Panc1 (cell line): ENCODE data around the gene EBP. TPM values are rescaled to one million over a fixed set of nuclear protein-coding genes. Genes with fewer than 3 reads are reported as not detected.

Experiments used
- ATAC-seq: fragments of 200-7000 bp; cut with Tn5 transposase; 2 replicates; pipeline ENCODE4 v1.9.1; 2020; ENCODE audit warnings: mild to moderate bottlenecking, moderate library complexity
- BruUV-seq: library from RNA; stranded (reverse); fragments of 400-500 nt; replicated peaks from 2 replicates; lab custom pipeline; 2021; lab: Mats Ljungman, UMichigan
- CTCF ChIA-PET: fragments of 300-600 bp; sonication (Branson Sonifier 250); formaldehyde crosslinking; loops from one replicate; lab custom pipeline; 2022; ENCODE audit warnings: antibody characterized with exemption; lab: Charles Lee
- POLR2A ChIA-PET: fragments of 300-600 bp; sonication (Branson Sonifier 250); formaldehyde crosslinking; loops from one replicate; lab custom pipeline; 2022; ENCODE audit warnings: antibody characterized with exemption; lab: Charles Lee
- DNase-seq: peaks from one replicate; pipeline ENCODE4 v3.0.0-alpha.2; 2010; ENCODE audit warnings: low read depth, low spot score
- H3K27ac ChIP-seq: 2 replicates; pipeline ENCODE4 v1.5.1; 2011; ENCODE audit warnings: mild to moderate bottlenecking, low read length, inconsistent platforms
- H3K27me3 ChIP-seq: fragments of 200-500 bp; sonication (Bioruptor generic); 2 replicates; pipeline ENCODE4 v1.6.0; 2014; ENCODE audit warnings: low read length, inconsistent platforms; ENCODE audit not compliant: control insufficient read depth, insufficient read depth
- H3K36me3 ChIP-seq: fragments of 200-500 bp; sonication (Bioruptor generic); 2 replicates; pipeline ENCODE4 v1.5.1; 2014; ENCODE audit warnings: inconsistent platforms, mild to moderate bottlenecking, low read length, moderate library complexity; ENCODE audit not compliant: control insufficient read depth, insufficient read depth
- H3K4me1 ChIP-seq: 2 replicates; pipeline ENCODE4 v1.5.1; 2011; ENCODE audit warnings: inconsistent platforms, mild to moderate bottlenecking, low read length, moderate library complexity; ENCODE audit not compliant: control insufficient read depth, insufficient read depth
- H3K4me3 ChIP-seq, 2 experiments: 2 replicates each; pipeline ENCODE4 v1.5.1; 2011 to 2012; ENCODE audit warnings: low read depth in 2 of 2, low read length in 2 of 2, mild to moderate bottlenecking in 2 of 2, inconsistent platforms in 1 of 2, moderate library complexity in 1 of 2
- H3K9me3 ChIP-seq: fragments of 200-500 bp; sonication (Bioruptor generic); 2 replicates; pipeline ENCODE4 v1.5.1; 2014; ENCODE audit warnings: low read depth, mild to moderate bottlenecking, inconsistent platforms, low read length, moderate library complexity; ENCODE audit not compliant: control insufficient read depth, insufficient read depth
- POLR2AphosphoS5 ChIP-seq: IDR thresholded peaks from 2 replicates; pipeline ENCODE4 v1.6.1; 2012; ENCODE audit warnings: mild to moderate bottlenecking, low read depth, low read length, moderate library complexity
- SIN3A ChIP-seq: IDR thresholded peaks from 2 replicates; pipeline ENCODE4 v1.6.1; 2012; ENCODE audit warnings: low read depth, mild to moderate bottlenecking, low read length, moderate library complexity, borderline replicate concordance; ENCODE audit not compliant: insufficient read depth
- TCF7L2 ChIP-seq: IDR thresholded peaks from 2 replicates; pipeline ENCODE4 v1.6.1; 2011; ENCODE audit warnings: mild to moderate bottlenecking, low read depth, low read length, inconsistent platforms
- in situ Hi-C: cut with HindIII; loops from 2 replicates; pipeline ENCODE4 v1.10.0; 2016; ENCODE audit warnings: low sequenced_read_pairs, low pct_unique_long_range_greater_than_20kb
- intact Hi-C: fragments of 100-400 bp; cut with micrococcal nuclease; formaldehyde crosslinking; loops from one replicate; pipeline ENCODE4 v1.10.0; 2022; ENCODE audit not compliant: unreplicated experiment
- total RNA-seq: library from RNA; stranded (reverse); gene quantifications from one replicate; pipeline ENCODE4 v1.2.1, GENCODE V29; 2021; ENCODE audit not compliant: unreplicated experiment
- TF ChIP-seq, protein P1 (sequence below), 2 experiments: IDR thresholded peaks; 2 replicates each; pipeline ENCODE4 v1.6.1; 2011 to 2012; ENCODE audit warnings: low read depth in 2 of 2, control low read depth in 1 of 2, low read length in 1 of 2, mild to moderate bottlenecking in 1 of 2, moderate library complexity in 1 of 2; ENCODE audit not compliant: insufficient read depth in 1 of 2
- TF ChIP-seq, protein P2 (sequence below): fragments of 450-650 bp; IDR thresholded peaks from 2 replicates; pipeline ENCODE4 v1.5.1; 2017; ENCODE audit warnings: mild to moderate bottlenecking

The EBP gene
- total RNA-seq, 1 experiment from 2014 or later, result 157 TPM

DNA sequence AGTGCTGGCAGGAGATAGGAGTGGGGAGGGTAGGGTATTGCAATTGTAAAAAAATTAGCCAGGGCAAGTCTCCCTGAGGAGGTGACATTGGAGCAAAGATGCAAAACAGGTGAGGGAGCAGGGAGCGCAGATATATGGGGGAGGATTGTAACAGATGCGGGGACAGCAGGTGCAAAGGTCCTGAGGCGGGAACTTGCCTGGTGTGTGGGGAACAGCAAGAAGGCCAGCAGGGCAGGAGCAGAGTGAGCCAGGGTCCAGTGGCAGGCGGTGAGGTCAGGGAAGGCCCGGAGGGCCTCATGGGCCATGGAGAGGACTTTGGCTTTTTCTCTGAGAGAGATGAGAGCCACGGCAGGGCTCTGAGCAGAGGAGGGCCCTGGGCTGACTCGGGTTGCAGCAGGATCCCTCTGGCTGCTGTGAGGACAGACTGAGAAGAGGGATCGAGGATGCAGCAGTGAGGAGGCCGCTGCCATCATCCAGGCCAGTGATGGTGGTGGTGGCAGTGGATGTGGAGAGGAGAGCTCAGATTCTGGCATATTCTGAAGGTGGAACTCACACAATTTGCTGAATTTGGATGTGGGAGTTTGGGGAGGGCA is 6.6 kb upstream of the EBP start:
- no peak for TF ChIP-seq SIN3A
- no peak for TF ChIP-seq POLR2AphosphoS5
- TF ChIP-seq, protein P1, sequence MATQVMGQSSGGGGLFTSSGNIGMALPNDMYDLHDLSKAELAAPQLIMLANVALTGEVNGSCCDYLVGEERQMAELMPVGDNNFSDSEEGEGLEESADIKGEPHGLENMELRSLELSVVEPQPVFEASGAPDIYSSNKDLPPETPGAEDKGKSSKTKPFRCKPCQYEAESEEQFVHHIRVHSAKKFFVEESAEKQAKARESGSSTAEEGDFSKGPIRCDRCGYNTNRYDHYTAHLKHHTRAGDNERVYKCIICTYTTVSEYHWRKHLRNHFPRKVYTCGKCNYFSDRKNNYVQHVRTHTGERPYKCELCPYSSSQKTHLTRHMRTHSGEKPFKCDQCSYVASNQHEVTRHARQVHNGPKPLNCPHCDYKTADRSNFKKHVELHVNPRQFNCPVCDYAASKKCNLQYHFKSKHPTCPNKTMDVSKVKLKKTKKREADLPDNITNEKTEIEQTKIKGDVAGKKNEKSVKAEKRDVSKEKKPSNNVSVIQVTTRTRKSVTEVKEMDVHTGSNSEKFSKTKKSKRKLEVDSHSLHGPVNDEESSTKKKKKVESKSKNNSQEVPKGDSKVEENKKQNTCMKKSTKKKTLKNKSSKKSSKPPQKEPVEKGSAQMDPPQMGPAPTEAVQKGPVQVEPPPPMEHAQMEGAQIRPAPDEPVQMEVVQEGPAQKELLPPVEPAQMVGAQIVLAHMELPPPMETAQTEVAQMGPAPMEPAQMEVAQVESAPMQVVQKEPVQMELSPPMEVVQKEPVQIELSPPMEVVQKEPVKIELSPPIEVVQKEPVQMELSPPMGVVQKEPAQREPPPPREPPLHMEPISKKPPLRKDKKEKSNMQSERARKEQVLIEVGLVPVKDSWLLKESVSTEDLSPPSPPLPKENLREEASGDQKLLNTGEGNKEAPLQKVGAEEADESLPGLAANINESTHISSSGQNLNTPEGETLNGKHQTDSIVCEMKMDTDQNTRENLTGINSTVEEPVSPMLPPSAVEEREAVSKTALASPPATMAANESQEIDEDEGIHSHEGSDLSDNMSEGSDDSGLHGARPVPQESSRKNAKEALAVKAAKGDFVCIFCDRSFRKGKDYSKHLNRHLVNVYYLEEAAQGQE (IDR thresholded peaks at IDR 0.05; ENCODE audit: insufficient read depth in 1 of 2, low read depth in 2 of 2, low read length in 1 of 2), result no peak
- TF ChIP-seq, protein P2, sequence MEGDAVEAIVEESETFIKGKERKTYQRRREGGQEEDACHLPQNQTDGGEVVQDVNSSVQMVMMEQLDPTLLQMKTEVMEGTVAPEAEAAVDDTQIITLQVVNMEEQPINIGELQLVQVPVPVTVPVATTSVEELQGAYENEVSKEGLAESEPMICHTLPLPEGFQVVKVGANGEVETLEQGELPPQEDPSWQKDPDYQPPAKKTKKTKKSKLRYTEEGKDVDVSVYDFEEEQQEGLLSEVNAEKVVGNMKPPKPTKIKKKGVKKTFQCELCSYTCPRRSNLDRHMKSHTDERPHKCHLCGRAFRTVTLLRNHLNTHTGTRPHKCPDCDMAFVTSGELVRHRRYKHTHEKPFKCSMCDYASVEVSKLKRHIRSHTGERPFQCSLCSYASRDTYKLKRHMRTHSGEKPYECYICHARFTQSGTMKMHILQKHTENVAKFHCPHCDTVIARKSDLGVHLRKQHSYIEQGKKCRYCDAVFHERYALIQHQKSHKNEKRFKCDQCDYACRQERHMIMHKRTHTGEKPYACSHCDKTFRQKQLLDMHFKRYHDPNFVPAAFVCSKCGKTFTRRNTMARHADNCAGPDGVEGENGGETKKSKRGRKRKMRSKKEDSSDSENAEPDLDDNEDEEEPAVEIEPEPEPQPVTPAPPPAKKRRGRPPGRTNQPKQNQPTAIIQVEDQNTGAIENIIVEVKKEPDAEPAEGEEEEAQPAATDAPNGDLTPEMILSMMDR, result no peak
- TF ChIP-seq TCF7L2, result no peak
- H3K27me3 ChIP-seq, result no peaks in the 10 kb centered on the region
- BruUV-seq, result no TSS peak
- no peaks in the 10 kb centered on the region for H3K4me1 ChIP-seq
- no peaks in the 10 kb centered on the region for H3K36me3 ChIP-seq
- H3K9me3 ChIP-seq, result no peaks in the 10 kb centered on the region
- intact Hi-C loops (no loop called here), in situ Hi-C loops (no loop called here)
- ATAC-seq, result no peak
- CTCF ChIA-PET, result no interaction called here
- POLR2A ChIA-PET, result no interaction called here
- no peak overlapping the region for H3K27ac ChIP-seq
- H3K4me3 ChIP-seq, result no peak overlapping the region
- DNase-seq, result no peak

DNA sequence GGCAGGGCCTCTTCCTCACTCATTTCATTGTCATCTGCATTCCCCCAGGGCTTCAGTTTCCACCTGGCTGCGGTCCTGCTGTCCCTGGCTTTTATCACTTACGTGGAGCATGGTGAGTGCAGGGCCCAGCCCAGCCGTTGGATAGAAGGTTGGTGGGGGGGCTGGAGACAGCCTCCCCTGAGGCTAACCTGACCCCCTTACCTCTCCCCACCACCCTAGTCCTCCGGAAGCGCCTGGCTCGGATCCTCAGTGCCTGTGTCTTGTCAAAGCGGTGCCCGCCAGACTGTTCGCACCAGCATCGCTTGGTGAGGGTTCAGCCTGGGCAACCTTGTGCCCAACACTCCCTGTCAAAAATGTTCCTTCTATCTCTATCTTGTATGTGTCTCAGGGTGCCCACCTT is 5.8 kb upstream of the EBP start:
- POLR2A ChIA-PET, result no interaction called here
- no peak for DNase-seq
- no peak overlapping the region for H3K4me3 ChIP-seq
- TF ChIP-seq TCF7L2 (no peak), POLR2AphosphoS5 (no peak)
- TF ChIP-seq, protein P1 (IDR thresholded peaks at IDR 0.05; ENCODE audit: insufficient read depth in 1 of 2, low read depth in 2 of 2, low read length in 1 of 2), result no peak
- intact Hi-C loops (no loop called here), in situ Hi-C loops (no loop called here)
- no peaks in the 10 kb centered on the region for H3K27me3 ChIP-seq
- CTCF ChIA-PET, result no interaction called here
- no TSS peak for BruUV-seq
- H3K36me3 ChIP-seq, result no peaks in the 10 kb centered on the region
- H3K9me3 ChIP-seq, result no peaks in the 10 kb centered on the region
- no peaks in the 10 kb centered on the region for H3K4me1 ChIP-seq
- no peak for ATAC-seq
- no peak overlapping the region for H3K27ac ChIP-seq
